Body of pancreas (tissue), 4 donors: ENCODE measurements around the gene MRPS18B.

Experiments used
- POLR2A ChIP-seq, 3 donors: fragments of 450-650 bp; IDR thresholded peaks; one replicate each; pipeline ENCODE4 v1.6.1; 2016; ENCODE audit warnings: antibody characterized with exemption in 3 of 3, mild to moderate bottlenecking in 2 of 3
- TF ChIP-seq, protein P1 (sequence below), 7 experiments: fragments of 450-650 bp in 4 of 7; fragments of 200-600 bp in 3 of 7; sonication (generic) in 3 of 7; IDR thresholded peaks; one replicate each; pipeline ENCODE4 v1.5.1; 2016 to 2019; ENCODE audit warnings: antibody characterized with exemption in 7 of 7

DNA sequence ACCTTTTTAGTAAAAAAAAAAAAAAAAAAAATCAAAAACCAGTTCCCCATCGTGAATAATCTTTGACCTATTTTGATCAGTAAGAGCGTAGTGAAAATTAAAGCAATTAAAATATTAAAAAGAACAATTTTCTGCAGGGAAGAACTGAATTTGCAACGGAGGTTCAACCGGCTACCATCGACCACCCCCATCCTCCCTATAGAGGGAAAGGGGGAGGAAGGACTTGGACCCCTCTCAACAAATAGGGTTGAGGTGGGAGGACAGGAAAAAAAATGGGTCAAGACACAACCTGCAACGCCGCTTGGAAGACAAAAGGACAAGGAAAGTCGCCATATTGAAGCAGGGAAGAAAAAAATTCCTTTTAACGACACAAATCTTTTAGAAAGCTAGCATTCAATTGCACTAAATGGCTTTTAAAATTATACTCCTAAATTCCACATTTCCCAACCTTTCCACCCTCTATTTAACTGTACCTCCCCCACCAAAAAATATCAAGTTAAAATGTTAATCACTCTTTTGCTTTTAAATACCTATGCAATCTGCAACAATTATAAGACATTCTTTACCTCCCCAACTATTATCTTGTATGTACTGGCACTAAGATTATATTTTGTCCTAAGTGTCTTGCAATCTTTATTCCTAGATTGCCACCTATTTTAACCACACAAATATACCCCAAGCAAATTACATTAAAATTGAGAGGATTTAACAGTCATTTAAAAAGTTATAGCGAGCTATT lies 2.3 kb upstream of the MRPS18B start:
- TF ChIP-seq POLR2A (IDR thresholded peaks at IDR 0.05), result peak in 1 of 3 donors; percentile 22
- TF ChIP-seq, protein P1, sequence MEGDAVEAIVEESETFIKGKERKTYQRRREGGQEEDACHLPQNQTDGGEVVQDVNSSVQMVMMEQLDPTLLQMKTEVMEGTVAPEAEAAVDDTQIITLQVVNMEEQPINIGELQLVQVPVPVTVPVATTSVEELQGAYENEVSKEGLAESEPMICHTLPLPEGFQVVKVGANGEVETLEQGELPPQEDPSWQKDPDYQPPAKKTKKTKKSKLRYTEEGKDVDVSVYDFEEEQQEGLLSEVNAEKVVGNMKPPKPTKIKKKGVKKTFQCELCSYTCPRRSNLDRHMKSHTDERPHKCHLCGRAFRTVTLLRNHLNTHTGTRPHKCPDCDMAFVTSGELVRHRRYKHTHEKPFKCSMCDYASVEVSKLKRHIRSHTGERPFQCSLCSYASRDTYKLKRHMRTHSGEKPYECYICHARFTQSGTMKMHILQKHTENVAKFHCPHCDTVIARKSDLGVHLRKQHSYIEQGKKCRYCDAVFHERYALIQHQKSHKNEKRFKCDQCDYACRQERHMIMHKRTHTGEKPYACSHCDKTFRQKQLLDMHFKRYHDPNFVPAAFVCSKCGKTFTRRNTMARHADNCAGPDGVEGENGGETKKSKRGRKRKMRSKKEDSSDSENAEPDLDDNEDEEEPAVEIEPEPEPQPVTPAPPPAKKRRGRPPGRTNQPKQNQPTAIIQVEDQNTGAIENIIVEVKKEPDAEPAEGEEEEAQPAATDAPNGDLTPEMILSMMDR (IDR thresholded peaks at IDR 0.05), result peak in 1 of 7 experiments; percentile 10
